GM19397 (cell line): Measurements from ENCODE around the gene UBASH3A.

Experiments
- ATAC-seq: cut with Tn5 transposase; IDR thresholded peaks from one replicate; pipeline ENCODE4 v1.9.1; 2021; ENCODE audit warnings: mild to moderate bottlenecking, moderate library complexity; ENCODE audit not compliant: unreplicated experiment

Gene UBASH3A

DNA sequence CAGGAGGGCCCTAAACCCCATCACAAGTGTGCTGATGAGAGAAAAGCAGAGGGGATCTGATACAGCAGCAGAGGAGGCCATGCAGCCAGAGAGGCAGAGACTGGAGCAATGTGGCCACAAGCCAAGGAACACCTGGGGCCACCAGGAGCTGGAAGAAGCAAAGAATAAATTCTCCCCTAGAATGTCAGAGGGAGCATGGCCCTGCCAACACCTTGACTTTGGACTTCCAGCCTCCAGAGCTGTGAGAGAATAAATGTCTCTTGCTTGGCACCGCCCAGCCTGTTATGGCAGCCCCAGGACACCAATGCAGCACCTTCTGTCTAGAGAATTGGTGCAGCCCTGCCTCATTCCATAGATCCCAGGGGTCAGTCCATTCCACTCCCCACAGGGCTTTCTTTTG is 25.3 kb downstream of the UBASH3A start:
- ATAC-seq = no peak

DNA sequence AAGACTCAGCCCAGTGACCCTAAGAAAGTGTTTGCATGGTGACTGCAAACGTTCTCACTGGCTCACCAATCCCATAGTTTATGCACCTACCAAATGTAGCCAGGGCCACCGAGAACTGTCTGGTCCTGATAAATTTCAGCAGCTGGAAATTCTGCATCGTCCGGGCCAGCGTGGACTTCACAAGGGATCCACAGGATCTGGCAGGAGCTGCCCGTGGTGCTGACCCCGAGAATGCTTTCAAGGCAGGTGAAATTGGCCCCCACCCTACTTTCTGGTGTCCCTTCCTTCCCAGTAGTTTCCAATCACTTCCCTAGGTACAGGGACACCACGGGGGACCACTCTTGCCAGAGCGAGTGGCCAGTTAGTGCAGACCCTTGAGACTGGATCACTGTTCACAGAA is 26.2 kb downstream of the UBASH3A start:
- ATAC-seq = no peak

DNA sequence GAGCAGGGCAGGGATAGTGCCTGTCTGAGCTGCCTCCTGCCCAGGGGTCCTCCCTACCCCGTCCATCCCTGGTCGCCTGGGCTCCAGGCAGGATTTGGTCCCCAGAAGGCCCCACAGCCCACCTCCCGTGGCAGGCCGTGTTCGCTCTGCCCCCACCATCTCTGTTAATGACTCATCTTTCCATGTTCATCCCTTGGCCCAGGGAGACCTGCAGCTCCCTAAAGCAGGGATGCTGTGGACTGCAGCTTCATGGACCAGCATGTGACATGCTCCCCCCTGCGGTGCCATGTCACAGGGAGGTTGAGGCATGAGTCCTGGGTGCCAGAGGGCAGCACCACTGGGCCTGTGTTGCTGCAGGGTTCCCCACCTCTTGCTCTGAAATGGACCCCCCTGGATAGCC is 26.8 kb downstream of the UBASH3A start:
- ATAC-seq = no peak

DNA sequence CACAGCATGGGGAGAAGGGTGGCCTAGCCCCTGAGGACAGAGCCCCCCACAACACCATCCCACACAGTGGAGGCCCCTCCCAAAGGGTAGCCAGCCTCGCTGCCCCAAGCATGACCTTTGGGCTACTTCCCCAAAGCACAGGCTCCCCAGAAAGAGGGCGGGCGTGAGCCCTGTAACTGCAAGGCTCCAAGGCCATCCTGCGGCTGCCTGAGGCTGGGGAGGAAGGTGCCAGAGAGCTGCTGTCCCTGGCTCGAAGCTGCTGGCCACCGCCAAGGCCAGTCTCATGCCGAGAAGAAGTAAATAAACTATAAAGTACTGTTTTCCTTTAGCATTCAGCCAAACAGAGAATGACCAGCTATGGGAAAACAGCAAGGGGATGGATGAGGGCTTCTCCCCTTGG is 27.5 kb downstream of the UBASH3A start:
- ATAC-seq = no peak

DNA sequence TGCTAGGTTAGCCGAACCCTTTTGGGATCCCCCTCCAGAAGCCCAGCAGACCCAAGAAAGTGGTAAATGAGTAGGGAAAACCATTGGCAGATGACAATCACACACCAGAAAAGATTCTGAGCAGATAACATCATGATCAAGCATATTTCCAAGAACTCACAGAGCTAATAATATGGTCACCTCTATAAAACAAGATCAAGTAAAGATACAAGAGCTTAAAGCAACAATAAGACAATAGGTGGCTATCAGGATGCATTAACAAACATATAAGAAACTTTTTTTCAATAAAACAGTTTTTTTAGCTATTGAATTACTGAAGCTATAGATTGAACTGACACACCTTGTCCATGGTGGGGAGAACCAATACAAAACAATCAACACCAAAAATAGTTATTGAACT is 29.0 kb downstream of the UBASH3A start:
- ATAC-seq = no peak

DNA sequence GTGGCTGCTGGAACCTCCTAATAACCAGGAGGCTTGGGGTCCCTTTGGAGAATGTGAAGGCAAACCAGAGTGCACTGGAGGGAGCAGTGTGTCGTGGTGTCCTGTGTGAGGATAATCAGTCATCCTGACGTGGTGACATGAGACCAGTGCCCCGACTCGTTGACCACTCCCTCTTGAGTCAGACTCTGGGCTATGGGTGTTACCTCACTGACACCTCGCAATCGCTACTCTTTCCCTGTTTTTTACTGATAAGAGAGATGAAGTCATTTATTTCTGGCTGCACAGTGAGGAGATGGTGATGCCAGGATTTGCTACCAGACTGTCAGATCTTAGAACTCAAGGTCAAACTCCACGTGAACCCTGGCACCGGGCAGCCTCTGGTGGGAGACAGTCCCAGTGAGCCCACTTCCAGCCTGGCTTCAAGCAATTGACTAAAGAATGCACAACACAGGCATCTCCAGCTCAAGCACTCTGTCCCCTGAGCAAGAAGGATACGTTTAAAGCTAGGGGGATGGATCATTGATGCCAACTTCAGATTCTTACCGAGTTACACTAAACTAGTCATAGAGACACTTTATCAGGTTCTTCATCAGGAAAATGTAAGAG is 30.3 kb downstream of the UBASH3A start:
- no peak for ATAC-seq

DNA sequence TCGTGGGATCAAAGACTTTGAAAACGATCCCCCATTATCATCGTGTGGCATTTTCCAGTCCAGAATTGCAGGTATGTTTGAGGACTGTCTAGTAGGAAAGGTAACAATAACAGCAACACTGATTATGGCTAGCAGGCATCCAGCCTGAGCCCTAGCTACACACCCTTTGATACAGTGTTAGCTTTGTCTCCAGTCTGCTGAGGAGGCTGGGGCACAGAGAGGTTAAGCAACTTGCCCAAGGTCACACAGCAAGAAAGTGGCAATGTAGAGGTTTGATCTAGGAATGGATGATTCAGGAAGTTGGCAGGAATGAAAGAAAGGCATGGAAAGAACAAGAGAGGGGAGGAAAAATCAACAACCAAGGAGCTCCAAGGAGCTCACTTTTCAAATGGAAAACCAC is 31.2 kb downstream of the UBASH3A start:
- ATAC-seq = no peak

DNA sequence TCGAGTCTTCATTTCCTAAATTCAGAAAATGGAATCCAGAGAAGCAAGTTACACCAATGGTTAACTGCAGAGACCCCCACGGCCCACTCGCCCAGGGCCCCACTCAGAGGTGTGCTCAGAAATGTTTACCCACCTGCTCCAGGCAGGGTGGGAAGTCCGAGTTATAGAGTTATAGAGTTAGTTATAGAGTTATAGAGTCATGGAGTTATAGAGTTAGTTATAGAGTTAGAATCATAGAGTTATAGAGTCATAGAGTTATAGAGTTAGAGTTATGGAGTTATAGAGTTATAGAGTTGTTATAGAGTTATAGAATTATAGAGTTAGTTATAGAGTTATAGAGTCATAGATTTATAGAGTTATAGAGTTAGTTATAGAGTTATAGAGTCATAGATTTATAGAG is 31.7 kb downstream of the UBASH3A start:
- no peak for ATAC-seq

DNA sequence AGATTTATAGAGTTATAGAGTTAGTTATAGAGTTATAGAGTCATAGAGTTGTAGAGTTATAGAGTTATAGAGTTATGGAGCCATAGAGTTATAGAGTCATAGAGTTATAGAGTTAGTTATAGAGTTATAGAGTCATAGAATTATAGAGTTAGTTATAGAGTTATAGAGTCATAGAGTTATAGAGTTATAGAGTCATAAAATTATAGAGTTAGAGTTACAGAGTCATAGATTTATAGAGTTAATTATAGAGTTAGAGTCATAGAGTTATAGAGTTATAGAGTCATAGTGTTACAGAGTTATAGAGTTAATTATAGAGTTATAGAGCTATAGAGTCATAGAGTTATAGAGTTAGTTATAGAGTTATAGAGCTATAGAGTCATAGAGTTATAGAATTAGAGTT is 32.1 kb downstream of the UBASH3A start:
- ATAC-seq = no peak

DNA sequence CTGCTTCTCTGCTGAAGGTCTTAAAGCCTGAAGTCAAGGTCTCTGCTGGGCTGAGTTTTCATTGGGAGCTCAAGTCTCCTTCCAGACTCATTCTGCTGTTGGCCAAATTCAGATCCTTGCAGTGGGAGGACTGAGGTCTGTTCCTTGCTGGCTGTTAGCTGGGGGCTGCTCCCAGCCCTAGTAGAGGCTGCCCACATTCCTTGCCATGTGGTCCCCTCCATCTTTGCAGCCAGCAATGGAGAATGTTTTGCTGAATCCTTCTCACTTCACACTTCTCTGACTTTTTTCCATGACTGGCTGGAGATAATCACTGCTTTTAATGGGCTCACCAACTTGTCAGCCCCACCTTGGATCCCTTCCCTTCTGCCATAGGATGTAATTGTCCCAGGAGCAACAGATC is 33.2 kb downstream of the UBASH3A start:
- no peak for ATAC-seq

DNA sequence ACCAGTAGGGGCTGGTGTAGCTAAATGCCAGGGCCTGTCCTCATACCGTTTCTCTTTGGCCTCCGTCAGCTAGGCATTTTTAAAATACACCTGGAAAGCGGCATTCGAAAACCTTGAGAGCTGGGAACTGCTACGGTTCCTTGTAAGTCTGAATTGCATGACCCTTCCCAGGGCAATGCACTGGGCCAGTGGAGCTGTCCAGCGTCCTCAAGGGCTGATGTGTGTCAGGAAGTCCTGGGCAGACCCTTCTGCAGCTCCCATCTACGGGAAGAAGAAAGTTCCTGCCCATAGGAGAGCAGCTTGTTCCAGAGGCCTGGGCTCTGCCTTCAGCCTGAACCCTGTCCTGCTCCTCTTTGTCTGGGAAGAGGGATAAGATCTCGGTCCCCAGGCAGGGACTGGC is 34.1 kb downstream of the UBASH3A start:
- ATAC-seq = no peak

DNA sequence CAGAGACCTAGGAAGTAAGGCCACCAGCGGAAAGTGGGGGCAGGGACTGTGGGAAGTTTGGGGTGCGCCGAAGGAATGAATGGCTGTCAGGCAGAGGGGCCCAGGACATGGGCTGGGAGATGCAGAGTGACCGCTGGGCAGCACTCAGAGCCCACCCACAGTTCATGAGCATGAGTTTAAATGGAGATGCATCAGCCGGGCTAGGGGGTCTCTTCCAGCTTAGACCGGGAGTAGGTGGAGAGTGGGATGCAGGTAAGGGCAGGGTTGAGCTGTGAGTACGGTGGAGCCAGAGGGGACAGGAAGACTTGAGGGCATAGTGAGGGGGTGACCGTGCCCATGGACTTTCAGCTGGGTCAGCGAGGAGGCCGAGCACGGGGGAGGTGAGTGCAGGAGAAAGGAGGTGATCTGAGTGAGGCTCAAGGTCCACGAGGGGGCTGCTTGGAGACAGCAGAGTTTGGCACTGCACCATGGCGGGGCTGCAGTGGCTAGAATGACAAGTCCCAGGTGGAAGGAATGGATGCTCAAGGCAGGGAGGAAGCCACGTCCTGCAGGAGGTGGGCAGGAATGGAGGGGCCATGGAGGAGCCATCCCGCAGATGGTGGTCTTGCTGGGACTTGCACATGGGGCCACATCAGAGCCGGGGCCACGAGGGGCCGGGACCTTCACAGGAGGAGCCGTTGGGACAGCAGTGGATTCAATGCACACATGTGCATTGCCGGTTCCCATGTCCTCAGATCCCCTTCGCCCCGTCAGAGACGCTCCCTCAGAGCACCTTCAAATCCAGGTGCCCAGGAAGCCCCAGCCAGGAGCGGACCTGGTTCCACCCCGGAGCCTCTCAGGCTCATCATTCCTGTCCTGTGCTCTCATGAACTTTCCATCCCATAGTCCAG is 34.9 kb downstream of the UBASH3A start:
- ATAC-seq = no peak

DNA sequence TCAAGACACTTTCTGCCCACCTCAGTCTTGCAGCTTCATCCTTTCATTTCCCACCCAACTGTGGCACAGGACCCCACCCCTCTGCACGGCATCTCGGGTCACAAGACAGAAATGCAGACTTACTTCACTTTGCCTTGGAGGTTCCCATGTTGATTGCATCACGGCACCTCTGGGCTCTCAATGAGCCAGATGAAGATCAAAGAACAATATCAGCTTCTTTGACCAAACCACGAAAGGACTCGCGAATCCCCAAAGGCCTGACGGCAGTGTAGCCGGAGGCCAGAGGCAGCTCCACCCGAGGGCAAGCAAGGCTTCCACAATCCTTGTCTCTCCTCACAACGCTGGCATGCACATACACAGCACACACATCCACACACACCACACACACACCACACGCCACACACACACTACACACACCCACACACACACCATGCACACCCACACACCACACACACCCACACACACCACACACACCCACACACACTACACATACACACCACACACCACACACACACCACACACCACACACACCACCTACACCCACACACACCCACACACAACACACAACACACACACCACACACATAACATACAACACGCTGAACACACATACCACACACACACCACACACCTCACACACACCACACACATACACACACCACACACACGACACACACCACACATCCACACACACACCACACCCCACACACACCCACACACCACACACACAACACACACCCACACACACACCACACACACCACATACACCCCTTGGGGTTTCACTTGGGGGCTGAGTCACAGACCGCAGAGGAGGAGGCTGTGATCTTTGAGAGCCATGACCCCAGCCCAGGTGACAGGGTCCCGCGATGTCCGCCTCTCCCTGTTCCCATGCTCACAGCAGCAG is 35.8 kb downstream of the UBASH3A start:
- ATAC-seq = no peak

DNA sequence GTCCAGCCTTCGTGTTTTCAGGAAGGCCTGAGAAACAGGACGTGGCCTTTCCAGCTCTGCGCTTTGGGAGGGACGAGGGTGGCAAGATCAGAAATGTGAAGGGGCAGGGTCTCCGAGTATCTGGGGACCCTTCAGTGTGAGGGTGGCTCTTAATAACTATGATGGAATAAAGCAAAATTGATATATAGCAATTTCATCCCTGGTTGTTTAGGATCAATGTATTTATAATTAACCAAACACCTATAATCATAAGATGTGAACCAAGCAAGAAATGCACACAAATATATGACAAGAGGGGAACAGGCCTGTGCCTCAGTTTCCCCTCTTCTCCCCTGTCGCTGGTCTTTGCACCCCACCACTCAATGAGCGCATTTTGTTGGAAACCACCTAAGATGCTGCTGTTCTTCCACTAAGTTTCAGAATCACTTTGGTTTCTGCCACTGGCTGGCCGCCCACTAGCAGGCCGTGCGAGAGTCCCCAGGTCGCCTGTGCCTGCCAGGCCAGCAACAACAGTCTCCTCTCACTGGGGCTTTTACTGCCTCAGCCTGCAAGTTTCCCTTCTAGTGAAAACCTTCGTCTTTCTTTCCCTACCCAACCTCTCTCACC is 36.6 kb downstream of the UBASH3A start:
- no peak for ATAC-seq

DNA sequence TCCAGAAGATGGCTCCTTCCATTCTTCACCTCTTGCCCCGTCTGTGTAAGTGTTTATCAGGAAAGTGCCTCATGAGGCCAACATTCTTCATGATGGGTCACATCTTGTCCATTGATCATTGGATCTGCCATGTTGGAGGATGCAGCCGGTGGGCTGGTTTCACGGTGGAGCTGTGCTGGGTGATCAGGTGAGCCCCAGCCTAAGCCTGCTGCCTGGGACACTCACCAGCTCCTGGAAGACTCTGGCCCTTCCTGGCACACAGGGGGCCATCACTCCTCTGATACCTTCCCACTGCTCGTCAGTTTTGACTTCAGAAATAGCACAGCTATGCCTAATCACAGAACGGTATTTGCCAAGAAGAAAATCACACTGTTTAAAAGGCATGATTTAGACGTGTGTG is 38.3 kb downstream of the UBASH3A start:
- no peak for ATAC-seq

DNA sequence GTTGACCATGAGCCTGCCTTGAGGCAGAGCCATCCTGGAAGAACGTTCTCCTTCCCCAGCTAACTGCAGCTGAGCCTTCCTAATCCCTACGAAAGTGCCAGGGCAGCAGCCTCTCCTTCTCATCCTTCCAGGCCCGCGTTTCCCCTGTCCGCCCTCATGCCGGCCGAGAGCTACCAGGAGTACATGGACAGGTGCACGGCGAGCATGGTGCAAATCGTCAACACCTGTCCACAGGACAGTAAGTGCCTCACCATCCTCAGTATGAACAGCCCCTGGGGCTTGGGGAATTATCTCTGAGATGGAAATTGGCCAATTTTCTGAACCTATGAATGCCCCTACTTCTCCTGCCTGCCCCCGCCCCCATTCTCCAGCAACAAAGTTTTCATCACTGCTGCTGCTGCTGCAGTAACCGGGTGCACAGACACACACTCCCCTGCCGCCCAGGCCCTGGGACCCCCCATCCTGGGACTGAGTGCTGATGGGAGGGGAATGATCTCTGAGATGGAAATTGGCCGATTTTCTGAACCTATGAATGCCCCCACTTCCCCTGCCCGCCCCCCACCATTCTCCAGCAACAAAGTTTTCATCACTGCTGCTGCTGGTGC is 39.6 kb downstream of the UBASH3A start:
- no peak for ATAC-seq

DNA sequence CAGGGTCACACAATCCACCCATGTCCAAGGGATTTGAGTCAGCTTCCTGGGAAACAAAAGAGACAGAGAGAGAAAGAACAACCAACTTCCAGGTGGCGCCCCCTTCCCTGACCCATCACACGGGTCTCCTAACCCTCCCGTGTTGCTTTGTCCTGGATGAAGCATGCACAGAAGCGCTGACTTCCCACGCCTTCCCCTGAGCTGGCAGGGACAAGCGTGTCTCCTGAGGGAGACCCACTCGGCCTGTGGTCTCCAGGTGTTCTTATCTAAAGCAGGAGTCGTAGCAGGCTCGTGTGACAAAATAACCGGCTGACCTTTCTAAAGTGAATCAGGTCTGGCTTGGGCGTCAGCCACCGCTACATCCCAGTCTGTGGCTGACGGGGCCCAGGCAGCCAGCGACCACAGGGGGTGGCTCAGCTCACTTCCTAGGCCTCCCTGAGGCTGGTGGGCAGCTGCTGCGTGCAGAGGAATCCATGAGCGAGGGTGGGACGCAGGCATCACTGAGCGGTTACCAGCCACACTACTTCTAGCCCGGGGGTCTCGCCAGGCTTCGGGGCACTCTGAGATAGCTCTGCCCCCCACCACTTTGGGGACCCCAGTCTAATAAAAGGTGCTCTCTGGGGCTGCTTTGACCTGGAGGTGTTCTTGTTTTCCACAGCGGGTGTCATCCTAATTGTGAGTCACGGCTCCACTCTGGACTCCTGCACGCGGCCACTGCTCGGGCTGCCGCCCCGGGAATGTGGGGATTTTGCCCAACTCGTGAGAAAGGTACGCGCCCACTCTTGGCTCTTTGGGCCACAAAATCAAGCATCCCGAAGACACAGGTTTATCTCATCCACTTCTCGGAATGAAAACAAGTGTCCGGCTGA is 40.4 kb downstream of the UBASH3A start:
- ATAC-seq = no peak

DNA sequence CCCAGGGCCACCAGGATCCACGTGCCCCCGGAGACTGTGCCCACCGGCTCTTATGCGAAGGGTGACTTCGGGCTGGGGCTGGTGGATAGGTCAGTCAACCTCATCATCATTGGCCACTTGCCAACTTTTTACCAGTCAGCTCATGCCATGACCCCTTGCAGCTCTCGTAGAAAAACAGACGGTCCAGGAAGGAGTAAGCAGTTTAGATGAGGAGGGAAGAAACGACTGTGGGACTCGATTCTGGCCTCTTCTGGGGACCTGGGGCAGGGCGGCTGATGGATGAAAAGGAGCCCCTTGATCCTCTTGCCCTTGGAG is 41.0 kb downstream of the UBASH3A start:
- ATAC-seq = no peak

DNA sequence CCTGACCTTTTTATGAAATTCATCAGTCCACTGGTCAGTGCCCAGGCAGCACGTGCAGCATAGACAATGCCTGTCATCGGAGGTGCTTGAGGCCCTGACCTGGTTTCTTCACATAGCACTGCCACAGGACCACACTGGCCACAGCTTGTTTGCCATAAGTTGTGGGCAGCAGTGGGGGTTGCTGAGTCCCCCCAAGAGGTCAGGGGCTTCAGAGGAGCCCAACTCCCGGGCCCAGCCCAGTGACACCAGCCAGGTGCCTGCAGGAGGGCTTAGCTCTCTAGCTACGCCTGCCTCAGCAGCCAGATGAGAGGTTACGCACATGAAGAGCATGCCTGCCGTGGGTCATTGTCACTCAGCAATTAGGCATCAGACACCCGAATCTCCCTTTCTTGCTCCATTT is 41.6 kb downstream of the UBASH3A start:
- ATAC-seq = no peak

DNA sequence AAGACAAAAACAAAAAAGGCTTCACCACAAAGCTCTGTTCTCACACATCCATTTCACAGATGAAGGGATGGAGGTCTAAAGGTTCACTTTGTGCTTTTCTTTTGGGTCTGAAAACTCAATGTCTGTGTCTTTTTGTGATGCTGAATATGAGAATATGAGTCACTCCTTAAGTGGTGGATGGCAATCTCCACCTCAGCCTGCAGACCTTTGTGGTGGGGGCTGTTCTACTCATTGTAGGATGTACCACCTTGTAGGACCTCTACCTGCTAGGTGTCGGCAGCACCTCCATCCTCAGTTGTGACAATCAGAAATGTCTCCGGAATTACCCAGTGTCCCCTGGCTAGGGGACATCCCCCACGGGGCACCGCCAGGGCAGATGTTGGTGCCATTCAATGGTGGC is 42.8 kb downstream of the UBASH3A start:
- ATAC-seq = no peak
